ENCODE results near the gene LUC7L3.

The LUC7L3 gene

DNA sequence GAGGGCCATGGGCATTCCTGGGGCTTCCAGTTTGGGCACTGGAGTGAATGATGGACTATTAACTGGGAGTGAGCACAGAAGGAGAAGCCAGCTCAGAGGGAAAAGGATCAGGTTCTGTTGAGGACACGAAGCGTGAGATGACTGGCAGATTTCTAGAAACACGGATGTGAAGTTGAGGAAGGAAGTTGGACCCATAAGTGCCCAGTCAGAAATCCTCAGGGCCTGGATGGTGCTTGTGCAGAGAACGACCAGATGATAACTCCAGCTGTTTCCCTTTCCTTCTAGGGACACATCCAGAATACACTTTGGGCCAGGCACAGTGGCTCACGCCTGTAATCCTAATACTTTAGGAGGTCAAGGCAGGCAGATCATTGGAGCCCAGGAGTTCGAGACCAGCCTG is 71.2 kb downstream of the LUC7L3 start:
- Histone ChIP-seq H3K4me1 (ENCODE audit: control insufficient read depth, insufficient read depth, low read length) (peaks cover 6% of the 10 kb centered on the region; the same call in 1 of the 2 replicates), H3K4me3 (ENCODE audit: low read depth, low read length) (no peak overlapping the region), H3K36me3 (ENCODE audit: control insufficient read depth, insufficient read depth, low read length) (no peaks in the 10 kb centered on the region), H3K27me3 (ENCODE audit: control insufficient read depth, insufficient read depth, low read length) (no peaks in the 10 kb centered on the region), H3K27ac (ENCODE audit: low read depth, low read length) (no peak overlapping the region), H3K9ac (ENCODE audit: low read depth, low read length) (no peak overlapping the region), H3K9me3 (ENCODE audit: control insufficient read depth, insufficient read depth, low read length) (no peaks in the 10 kb centered on the region)

DNA sequence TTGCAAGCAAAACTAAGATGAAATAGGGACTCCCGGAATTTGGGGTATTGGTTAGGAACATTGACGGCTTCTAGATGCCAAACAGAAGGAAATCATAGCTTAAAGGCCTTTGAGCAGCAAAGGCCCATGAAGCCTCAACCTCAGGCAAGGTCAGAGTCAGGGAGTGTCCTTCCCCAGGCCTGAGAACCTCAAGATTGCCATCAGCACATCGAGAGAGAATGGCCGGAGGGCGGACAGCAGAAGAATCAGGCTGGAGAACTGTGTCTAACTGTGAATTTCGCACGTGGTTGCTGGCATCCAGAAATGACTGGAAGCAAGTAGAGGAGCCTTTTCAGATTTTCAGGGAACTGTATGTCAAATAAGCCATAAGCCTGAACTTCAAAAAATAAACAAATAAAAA is 72.7 kb downstream of the LUC7L3 start:
- no peaks in the 10 kb centered on the region for H3K27me3 ChIP-seq (ENCODE audit: control insufficient read depth, insufficient read depth, low read length)
- H3K9me3 ChIP-seq (ENCODE audit: control insufficient read depth, insufficient read depth, low read length): no peaks in the 10 kb centered on the region
- H3K36me3 ChIP-seq (ENCODE audit: control insufficient read depth, insufficient read depth, low read length): no peaks in the 10 kb centered on the region
- H3K27ac ChIP-seq (ENCODE audit: low read depth, low read length): no peak overlapping the region
- no peak overlapping the region for H3K4me3 ChIP-seq (ENCODE audit: low read depth, low read length)
- H3K9ac ChIP-seq (ENCODE audit: low read depth, low read length): no peak overlapping the region
- H3K4me1 ChIP-seq (ENCODE audit: control insufficient read depth, insufficient read depth, low read length): peaks cover 6% of the 10 kb centered on the region; the same call in 1 of the 2 replicates

DNA sequence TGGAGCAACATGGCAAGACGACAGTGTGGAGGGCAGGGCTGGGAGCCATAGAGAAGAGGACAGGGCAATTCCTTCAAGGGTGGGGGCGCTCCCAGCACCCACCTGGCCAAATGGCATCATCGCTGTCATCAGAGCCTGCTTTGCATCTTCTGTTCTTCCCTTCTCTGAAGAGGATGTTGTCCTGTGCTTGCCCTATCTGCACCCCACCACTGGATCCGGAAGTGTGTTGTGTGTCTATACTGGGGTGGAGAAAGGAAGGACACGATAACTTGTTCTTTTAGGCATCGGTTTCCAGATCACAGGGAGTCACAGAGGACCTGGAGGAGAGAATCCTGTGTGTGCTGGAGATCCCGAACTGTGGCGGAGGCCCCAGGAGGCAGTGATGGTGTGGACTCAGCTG is 73.6 kb downstream of the LUC7L3 start:
- Histone ChIP-seq H3K27me3 (ENCODE audit: control insufficient read depth, insufficient read depth, low read length) (no peaks in the 10 kb centered on the region), H3K4me1 (ENCODE audit: control insufficient read depth, insufficient read depth, low read length) (peaks cover 6% of the 10 kb centered on the region; the same call in 1 of the 2 replicates), H3K9ac (ENCODE audit: low read depth, low read length) (no peak overlapping the region), H3K9me3 (ENCODE audit: control insufficient read depth, insufficient read depth, low read length) (no peaks in the 10 kb centered on the region), H3K4me3 (ENCODE audit: low read depth, low read length) (no peak overlapping the region), H3K36me3 (ENCODE audit: control insufficient read depth, insufficient read depth, low read length) (no peaks in the 10 kb centered on the region), H3K27ac (ENCODE audit: low read depth, low read length) (no peak overlapping the region)

DNA sequence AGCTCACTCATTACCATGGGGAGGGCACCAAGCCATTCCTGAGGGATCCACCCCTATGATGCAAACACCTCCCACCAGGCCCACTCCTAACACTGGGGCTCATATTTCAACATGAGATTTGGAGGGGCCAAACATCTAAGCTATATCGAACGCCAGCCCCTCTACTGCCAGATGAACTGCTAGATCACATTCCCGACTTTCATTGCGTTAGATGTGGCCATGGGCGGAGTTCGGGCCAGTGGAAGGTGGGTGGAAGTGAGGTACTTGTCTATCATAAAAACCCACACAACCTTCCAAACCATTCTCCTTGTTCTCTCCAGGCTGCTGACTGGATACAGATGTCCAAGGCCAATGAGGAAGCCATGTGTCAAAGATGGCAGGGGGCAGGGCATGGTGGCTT is 75.0 kb downstream of the LUC7L3 start:
- H3K36me3 ChIP-seq (ENCODE audit: control insufficient read depth, insufficient read depth, low read length): no peaks in the 10 kb centered on the region

DNA sequence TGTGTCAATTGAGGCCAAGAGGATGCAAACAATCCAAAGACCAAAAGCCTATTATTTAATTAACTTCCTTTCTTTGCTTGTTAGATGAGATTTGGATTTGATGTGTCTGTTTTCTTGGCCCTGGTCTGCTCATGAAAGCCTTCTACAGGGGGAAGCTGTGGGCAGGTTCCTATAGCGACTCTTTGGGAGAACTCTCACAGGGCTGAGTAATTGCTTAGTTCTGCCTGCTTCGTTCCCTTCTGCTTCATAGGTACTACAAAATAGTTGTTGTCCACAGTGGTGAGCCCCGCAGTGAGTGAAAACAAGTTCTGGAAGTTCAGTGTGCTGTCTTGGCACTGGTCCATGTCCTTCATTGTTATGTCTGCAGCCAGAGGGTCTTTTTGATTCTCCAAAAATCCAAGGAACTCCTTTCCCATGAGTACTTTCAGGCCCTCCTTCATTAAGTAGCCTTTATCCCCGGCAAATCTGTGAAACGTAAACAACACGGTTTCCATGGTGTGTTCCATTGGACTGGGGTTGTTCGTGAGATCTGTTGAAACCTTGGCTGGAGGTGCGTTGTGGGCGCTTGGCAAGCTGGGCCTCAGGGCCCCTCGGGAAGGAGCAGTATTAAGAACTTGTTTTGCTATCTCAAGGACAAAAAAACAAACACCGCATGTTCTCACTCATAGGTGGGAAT is 77.9 kb downstream of the LUC7L3 start:
- no peaks in the 10 kb centered on the region for H3K9me3 ChIP-seq (ENCODE audit: control insufficient read depth, insufficient read depth, low read length)
- 0 out of 2 replicates have a peak, but pooled peaks cover 5% of the 10 kb centered on the region for H3K4me1 ChIP-seq (ENCODE audit: control insufficient read depth, insufficient read depth, low read length)
- no peak overlapping the region for H3K9ac ChIP-seq (ENCODE audit: low read depth, low read length)
- H3K4me3 ChIP-seq (ENCODE audit: low read depth, low read length): no peak overlapping the region
- no peak overlapping the region for H3K27ac ChIP-seq (ENCODE audit: low read depth, low read length)
- no peaks in the 10 kb centered on the region for H3K36me3 ChIP-seq (ENCODE audit: control insufficient read depth, insufficient read depth, low read length)
- no peaks in the 10 kb centered on the region for H3K27me3 ChIP-seq (ENCODE audit: control insufficient read depth, insufficient read depth, low read length)

More for the DNA sequence above, 75.0 kb downstream of the LUC7L3 start:
- H3K27ac ChIP-seq (ENCODE audit: low read depth, low read length): no peak overlapping the region
- no peaks in the 10 kb centered on the region for H3K9me3 ChIP-seq (ENCODE audit: control insufficient read depth, insufficient read depth, low read length)
- H3K27me3 ChIP-seq (ENCODE audit: control insufficient read depth, insufficient read depth, low read length): no peaks in the 10 kb centered on the region
- no peak overlapping the region for H3K4me3 ChIP-seq (ENCODE audit: low read depth, low read length)
- H3K4me1 ChIP-seq (ENCODE audit: control insufficient read depth, insufficient read depth, low read length): peaks cover 10% of the 10 kb centered on the region; the same call in 1 of the 2 replicates
- H3K9ac ChIP-seq (ENCODE audit: low read depth, low read length): no peak overlapping the region

DNA sequence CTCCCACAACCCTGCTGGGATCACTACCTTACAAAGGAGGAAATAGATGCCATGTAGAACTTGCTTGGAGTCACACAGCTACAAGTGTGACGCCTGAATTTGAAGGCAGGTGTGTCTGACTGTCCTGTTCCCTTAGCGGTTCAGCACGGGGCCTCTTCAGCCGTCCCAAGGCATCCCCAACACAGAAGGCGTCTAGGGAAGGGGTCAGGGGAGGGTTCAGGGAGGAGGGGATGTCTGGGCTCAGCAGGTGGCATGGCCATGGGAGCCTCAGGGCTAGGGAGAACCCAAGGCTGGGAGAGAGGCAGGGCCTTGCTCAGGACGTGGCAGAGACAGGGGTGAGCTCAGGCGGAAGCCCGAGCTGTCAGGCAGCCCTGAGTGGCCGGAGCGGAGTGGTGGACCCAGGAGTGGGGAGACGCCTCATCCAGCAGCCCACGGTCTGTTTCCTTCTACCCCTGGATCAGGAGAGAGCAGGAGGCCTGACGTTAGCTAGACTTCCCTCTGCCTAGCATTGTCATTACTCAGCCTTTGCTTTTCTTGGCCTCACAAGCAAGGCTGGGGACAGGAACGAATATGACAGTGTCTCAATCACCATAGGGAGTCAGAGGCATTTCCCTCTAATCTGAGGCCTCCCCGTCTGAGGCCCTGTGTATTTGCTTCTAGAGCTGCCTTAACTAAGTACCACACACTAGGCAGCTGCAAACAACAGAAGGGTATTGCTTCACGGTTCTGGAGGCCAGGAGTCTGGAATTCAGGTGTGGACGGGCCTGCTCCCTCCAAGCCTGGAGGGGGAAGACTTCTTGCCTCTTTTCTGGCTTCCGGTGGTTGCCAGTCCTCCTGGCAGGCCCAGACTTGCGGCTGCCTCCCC is 79.3 kb downstream of the LUC7L3 start:
- Histone ChIP-seq H3K27me3 (ENCODE audit: control insufficient read depth, insufficient read depth, low read length) (no peaks in the 10 kb centered on the region), H3K36me3 (ENCODE audit: control insufficient read depth, insufficient read depth, low read length) (no peaks in the 10 kb centered on the region), H3K4me3 (ENCODE audit: low read depth, low read length) (no peak overlapping the region), H3K4me1 (ENCODE audit: control insufficient read depth, insufficient read depth, low read length) (0 out of 2 replicates have a peak, but pooled peaks cover 5% of the 10 kb centered on the region), H3K27ac (ENCODE audit: low read depth, low read length) (peak overlapping the region; percentile 39), H3K9me3 (ENCODE audit: control insufficient read depth, insufficient read depth, low read length) (no peaks in the 10 kb centered on the region), H3K9ac (ENCODE audit: low read depth, low read length) (no peak overlapping the region)

DNA sequence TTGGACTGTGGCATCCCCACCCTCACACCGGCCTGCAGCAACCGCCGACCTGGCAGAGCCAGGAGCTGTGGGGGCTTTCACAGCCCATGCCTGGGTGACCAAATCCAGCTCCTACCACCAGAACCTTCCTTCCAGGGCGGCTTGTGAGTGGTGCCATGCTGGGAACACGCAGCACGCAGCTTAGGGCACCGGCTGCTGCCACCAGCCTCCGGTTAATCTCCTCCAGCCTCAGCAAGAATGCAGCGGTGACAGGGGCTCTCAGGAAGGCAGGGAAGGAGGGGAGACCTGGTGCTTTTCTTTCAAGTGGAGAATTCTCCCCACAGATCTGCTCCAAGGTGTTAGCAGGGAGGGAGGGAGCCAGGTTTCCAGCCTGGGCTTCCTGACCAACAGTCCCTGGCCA is 80.2 kb downstream of the LUC7L3 start:
- no peaks in the 10 kb centered on the region for H3K27me3 ChIP-seq (ENCODE audit: control insufficient read depth, insufficient read depth, low read length)
- no peaks in the 10 kb centered on the region for H3K36me3 ChIP-seq (ENCODE audit: control insufficient read depth, insufficient read depth, low read length)
- H3K9me3 ChIP-seq (ENCODE audit: control insufficient read depth, insufficient read depth, low read length): no peaks in the 10 kb centered on the region
- H3K27ac ChIP-seq (ENCODE audit: low read depth, low read length): no peak overlapping the region
- no peak overlapping the region for H3K4me3 ChIP-seq (ENCODE audit: low read depth, low read length)
- H3K4me1 ChIP-seq (ENCODE audit: control insufficient read depth, insufficient read depth, low read length): 0 out of 2 replicates have a peak, but pooled peaks cover 5% of the 10 kb centered on the region
- H3K9ac ChIP-seq (ENCODE audit: low read depth, low read length): no peak overlapping the region

DNA sequence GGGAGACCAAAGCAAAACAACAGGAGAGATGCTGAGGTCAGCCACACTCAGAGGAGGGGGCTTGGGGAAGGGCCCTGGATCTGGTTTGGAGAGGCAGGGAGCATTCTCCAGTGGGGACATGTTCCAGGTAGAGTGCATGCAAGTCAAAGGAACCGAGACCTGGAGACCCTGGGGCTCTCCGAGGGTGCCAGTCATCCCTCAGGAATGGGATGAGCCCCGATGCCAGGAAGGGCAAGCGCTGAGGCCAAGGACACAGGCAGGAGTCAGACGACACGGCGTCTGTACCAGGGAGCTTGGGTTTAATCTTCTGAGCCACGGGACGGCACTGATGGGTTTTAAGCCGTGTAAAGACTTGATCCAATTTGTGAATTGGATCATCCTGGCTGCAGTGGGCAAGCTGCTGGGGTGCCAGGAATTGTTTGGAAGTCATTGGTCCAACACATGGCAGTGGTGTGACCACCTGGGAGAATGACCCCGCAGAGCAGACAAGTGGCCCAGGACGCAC is 80.8 kb downstream of the LUC7L3 start:
- H3K4me1 ChIP-seq (ENCODE audit: control insufficient read depth, insufficient read depth, low read length): 0 out of 2 replicates have a peak, but pooled peaks cover 5% of the 10 kb centered on the region
- H3K27ac ChIP-seq (ENCODE audit: low read depth, low read length): no peak overlapping the region
- no peaks in the 10 kb centered on the region for H3K9me3 ChIP-seq (ENCODE audit: control insufficient read depth, insufficient read depth, low read length)
- no peak overlapping the region for H3K9ac ChIP-seq (ENCODE audit: low read depth, low read length)
- no peaks in the 10 kb centered on the region for H3K36me3 ChIP-seq (ENCODE audit: control insufficient read depth, insufficient read depth, low read length)
- H3K27me3 ChIP-seq (ENCODE audit: control insufficient read depth, insufficient read depth, low read length): no peaks in the 10 kb centered on the region
- no peak overlapping the region for H3K4me3 ChIP-seq (ENCODE audit: low read depth, low read length)

DNA sequence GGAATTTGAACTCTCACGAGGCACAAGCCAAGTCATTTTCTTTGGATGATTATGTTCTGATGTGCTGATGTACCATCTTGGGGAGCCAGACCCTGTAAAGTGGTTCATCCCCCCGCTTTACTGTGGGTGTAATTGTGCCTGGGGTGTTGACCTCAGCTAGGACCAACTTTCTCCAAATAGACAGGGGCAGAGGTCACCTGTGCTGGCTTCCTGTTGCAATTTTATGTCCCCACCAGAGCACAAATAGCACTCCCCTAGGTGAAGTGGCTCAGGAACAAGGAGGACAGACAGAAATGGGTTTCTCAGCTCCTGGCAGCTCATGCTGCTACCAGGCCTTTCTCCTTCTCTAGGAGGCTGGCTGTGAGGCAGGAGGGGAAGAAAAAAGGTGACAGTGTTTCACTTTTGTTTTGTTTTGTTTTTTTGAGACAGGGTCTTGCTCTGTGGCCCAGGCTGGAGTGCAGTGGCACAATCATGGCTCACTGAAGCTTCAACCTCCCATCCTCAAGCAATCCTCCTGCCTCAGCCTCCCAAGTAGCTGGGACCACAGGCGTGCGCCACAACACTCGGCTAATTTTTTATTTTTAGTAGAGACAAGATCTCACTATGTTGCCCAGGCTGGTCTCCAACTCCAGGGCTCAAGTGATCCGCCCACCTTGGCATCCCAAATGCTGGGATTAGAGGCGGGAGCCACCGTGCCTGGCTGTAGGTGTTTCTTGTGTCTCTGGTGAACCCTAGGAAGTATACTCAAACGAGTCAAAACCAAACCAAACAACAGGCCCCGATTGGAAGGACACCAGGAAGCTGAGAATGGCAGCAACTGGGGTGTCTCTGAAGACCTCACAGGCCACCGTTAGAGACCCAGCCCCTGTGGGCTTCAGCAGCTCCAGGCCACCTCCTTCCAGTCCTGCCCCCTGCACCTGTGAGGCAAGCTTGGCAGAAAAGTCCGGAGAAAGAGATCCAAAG is 83.5 kb downstream of the LUC7L3 start:
- Histone ChIP-seq H3K4me3 (ENCODE audit: low read depth, low read length) (no peak overlapping the region), H3K27ac (ENCODE audit: low read depth, low read length) (no peak overlapping the region), H3K9me3 (ENCODE audit: control insufficient read depth, insufficient read depth, low read length) (no peaks in the 10 kb centered on the region), H3K27me3 (ENCODE audit: control insufficient read depth, insufficient read depth, low read length) (no peaks in the 10 kb centered on the region), H3K4me1 (ENCODE audit: control insufficient read depth, insufficient read depth, low read length) (0 out of 2 replicates have a peak, but pooled peaks cover 5% of the 10 kb centered on the region), H3K9ac (ENCODE audit: low read depth, low read length) (no peak overlapping the region), H3K36me3 (ENCODE audit: control insufficient read depth, insufficient read depth, low read length) (no peaks in the 10 kb centered on the region)

DNA sequence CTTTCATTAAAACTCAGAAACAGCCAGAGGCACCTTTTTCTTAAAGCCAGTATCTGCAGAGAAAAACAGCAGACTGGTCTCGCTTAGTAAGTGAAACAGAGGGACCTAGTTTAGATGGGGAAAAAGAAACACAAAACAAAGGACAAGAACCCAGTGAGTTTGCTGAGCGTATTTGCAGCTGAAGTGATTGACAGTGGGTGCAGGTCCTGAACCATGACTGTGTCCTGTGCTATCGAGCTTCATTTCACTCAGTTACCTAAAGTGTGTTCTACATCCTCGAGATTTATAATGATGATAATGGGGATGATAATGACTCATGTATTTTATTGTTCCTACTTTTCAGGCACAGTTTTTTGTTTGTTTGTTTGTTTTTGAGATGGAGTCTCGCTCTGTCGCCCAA is 84.3 kb downstream of the LUC7L3 start:
- Histone ChIP-seq H3K27ac (ENCODE audit: low read depth, low read length) (no peak overlapping the region), H3K9me3 (ENCODE audit: control insufficient read depth, insufficient read depth, low read length) (no peaks in the 10 kb centered on the region), H3K4me3 (ENCODE audit: low read depth, low read length) (no peak overlapping the region), H3K36me3 (ENCODE audit: control insufficient read depth, insufficient read depth, low read length) (no peaks in the 10 kb centered on the region), H3K4me1 (ENCODE audit: control insufficient read depth, insufficient read depth, low read length) (0 out of 2 replicates have a peak, but pooled peaks cover 3% of the 10 kb centered on the region), H3K9ac (ENCODE audit: low read depth, low read length) (no peak overlapping the region), H3K27me3 (ENCODE audit: control insufficient read depth, insufficient read depth, low read length) (no peaks in the 10 kb centered on the region)
